HCT116 (cell line): ENCODE data around the gene FBN1. TPM values are rescaled to one million over a fixed set of nuclear protein-coding genes. Genes with fewer than 3 reads are reported as not detected.

Experiments
- ATAC-seq: fragments of 200-7000 bp; cut with Tn5 transposase; 2 replicates; pipeline ENCODE4 v1.9.1; 2020; ENCODE audit warnings: mild to moderate bottlenecking, moderate library complexity
- BruUV-seq: library from RNA; stranded (reverse); fragments of 400-500 nt; replicated peaks from 2 replicates; lab custom pipeline; 2021; lab: Mats Ljungman, UMichigan
- CTCF ChIA-PET: fragments of 300-600 bp; sonication (Branson Sonifier 250); formaldehyde crosslinking; loops from one replicate; lab custom pipeline; 2021; ENCODE audit warnings: antibody characterized with exemption; lab: Charles Lee
- POLR2A ChIA-PET: fragments of 300-600, 350-600 bp; sonication (Branson Sonifier 250); formaldehyde crosslinking; loops from one replicate; lab custom pipeline; 2021; ENCODE audit warnings: antibody characterized with exemption; lab: Charles Lee
- RAD21 ChIA-PET, 2 experiments: fragments of 300-600 bp; sonication (Branson Sonifier 250); formaldehyde crosslinking; loops; one replicate each; lab custom pipeline; 2023; ENCODE audit warnings: low total read pairs in 2 of 2; ENCODE audit not compliant: uncharacterized antibody in 2 of 2, unreplicated experiment in 2 of 2, low non-redundant PET in 1 of 2; lab: Charles Lee
- DNase-seq: peaks from one replicate; pipeline ENCODE4 v3.0.0-alpha.2; 2010; ENCODE audit warnings: low read depth, low spot score
- H2AFZ ChIP-seq: fragments of 200-600 bp; shearing (Covaris generic), sonication (generic); 2 replicates; pipeline ENCODE4 v1.6.1; 2017; ENCODE audit warnings: low read depth, mixed run types, mixed read lengths, antibody characterized with exemption, low read length; ENCODE audit not compliant: poor library complexity, severe bottlenecking
- H3K27ac ChIP-seq: 2 replicates; pipeline ENCODE4 v1.5.1; 2012; ENCODE audit warnings: low read depth, low read length
- H3K27me3 ChIP-seq: fragments of 200-600 bp; sonication (generic); 2 replicates; pipeline ENCODE4 v1.6.1; 2016; ENCODE audit warnings: mixed run types, low read length, mixed read lengths; ENCODE audit not compliant: insufficient read depth
- H3K36me3 ChIP-seq, 2 experiments: fragments of 200-500 bp in 1 of 2; fragments of 200-600 bp in 1 of 2; sonication (Bioruptor generic) in 1 of 2; sonication (generic) in 1 of 2; 2 replicates each; pipeline versions ENCODE4 v1.5.1 to v1.6.1; 2014 to 2016; ENCODE audit warnings: low read length in 2 of 2, inconsistent platforms in 1 of 2, mixed read lengths in 1 of 2, mixed run types in 1 of 2; ENCODE audit not compliant: insufficient read depth in 2 of 2, control insufficient read depth in 1 of 2
- H3K4me1 ChIP-seq, 2 experiments: fragments of 200-600 bp in 1 of 2; sonication (generic) in 1 of 2; 2 replicates each; pipeline versions ENCODE4 v1.5.1 to v1.6.1; 2012 to 2017; ENCODE audit warnings: low read length in 2 of 2, inconsistent platforms in 1 of 2, mild to moderate bottlenecking in 1 of 2, mixed read lengths in 1 of 2, mixed run types in 1 of 2, moderate library complexity in 1 of 2; ENCODE audit not compliant: insufficient read depth in 2 of 2, control insufficient read depth in 1 of 2
- H3K4me2 ChIP-seq: fragments of 200-600 bp; sonication (generic); 2 replicates; pipeline ENCODE4 v1.6.1; 2017; ENCODE audit warnings: mixed run types, low read length, mixed read lengths
- H3K4me3 ChIP-seq, 2 experiments: fragments of 200-600 bp in 1 of 2; sonication (generic) in 1 of 2; replicated peaks in 1 of 2; 2 replicates each; pipeline ENCODE4 v1.5.1; 2011 to 2016; ENCODE audit warnings: low read length in 2 of 2, control low read depth in 1 of 2, low read depth in 1 of 2, mild to moderate bottlenecking in 1 of 2, mixed read lengths in 1 of 2, mixed run types in 1 of 2
- H3K79me2 ChIP-seq: fragments of 200-600 bp; sonication (generic); 2 replicates; pipeline ENCODE4 v1.6.1; 2017; ENCODE audit warnings: mild to moderate bottlenecking, mixed run types, low read length, moderate library complexity, mixed read lengths; ENCODE audit not compliant: insufficient read depth
- H3K9ac ChIP-seq: fragments of 200-600 bp; sonication (generic); 2 replicates; pipeline ENCODE4 v1.6.1; 2016; ENCODE audit warnings: low read length, mixed read lengths
- H3K9me2 ChIP-seq: fragments of 200-600 bp; sonication (generic), shearing (Covaris generic); 2 replicates; pipeline ENCODE4 v1.6.1; 2017; ENCODE audit warnings: mixed run types, mild to moderate bottlenecking, moderate library complexity; ENCODE audit not compliant: insufficient read depth
- H3K9me3 ChIP-seq, 2 experiments: fragments of 200-500 bp in 1 of 2; fragments of 200-600 bp in 1 of 2; sonication (Bioruptor generic) in 1 of 2; sonication (generic) in 1 of 2; 2 replicates each; pipeline ENCODE4 v1.6.1; 2014 to 2017; ENCODE audit warnings: low read length in 2 of 2, mixed read lengths in 2 of 2, inconsistent platforms in 1 of 2, low read depth in 1 of 2, mild to moderate bottlenecking in 1 of 2, mixed run types in 1 of 2, moderate library complexity in 1 of 2; ENCODE audit not compliant: control insufficient read depth in 1 of 2, insufficient read depth in 1 of 2
- H4K20me1 ChIP-seq: fragments of 200-600 bp; sonication (generic), shearing (Covaris generic); 2 replicates; pipeline ENCODE4 v1.6.1; 2017; ENCODE audit warnings: mixed run types, mild to moderate bottlenecking, moderate library complexity; ENCODE audit not compliant: insufficient read depth
- CTCF ChIP-seq, 3 experiments: fragments of 200-600 bp in 1 of 3; sonication (generic) in 1 of 3; IDR thresholded peaks in 2 of 3; conservative IDR thresholded peaks in 1 of 3; 2 replicates each; pipeline ENCODE4 v1.5.1; 2012 to 2017; ENCODE audit warnings: low read depth in 2 of 3, low read length in 2 of 3, antibody characterized with exemption in 1 of 3, borderline replicate concordance in 1 of 3, control low read depth in 1 of 3, mild to moderate bottlenecking in 1 of 3, mixed read lengths in 1 of 3, mixed run types in 1 of 3, moderate library complexity in 1 of 3; ENCODE audit not compliant: insufficient read depth in 1 of 3
- EGR1 ChIP-seq: IDR thresholded peaks from 2 replicates; pipeline ENCODE4 v1.6.1; 2012; ENCODE audit warnings: low read depth
- EZH2 ChIP-seq: fragments of 200-600 bp; sonication (generic); IDR thresholded peaks from 2 replicates; pipeline ENCODE4 v1.6.1; 2017; ENCODE audit warnings: antibody characterized with exemption, mixed run types
- EZH2phosphoT487 ChIP-seq: fragments of 200-600 bp; IDR thresholded peaks from 2 replicates; pipeline ENCODE4 v1.6.1; 2018; ENCODE audit warnings: antibody characterized with exemption, borderline replicate concordance
- JUND ChIP-seq: IDR thresholded peaks from 2 replicates; pipeline ENCODE4 v1.6.1; 2012
- POLR2A ChIP-seq: IDR thresholded peaks from 2 replicates; pipeline ENCODE4 v1.7.0; 2011; ENCODE audit warnings: borderline replicate concordance; ENCODE audit not compliant: insufficient read depth, insufficient read length; ENCODE audit errors: extremely low read depth
- RAD21 ChIP-seq: IDR thresholded peaks from 2 replicates; pipeline ENCODE4 v1.6.1; 2012; ENCODE audit warnings: low read depth, mild to moderate bottlenecking
- SIN3A ChIP-seq: IDR thresholded peaks from 2 replicates; pipeline ENCODE4 v1.6.1; 2012; ENCODE audit warnings: low read depth
- TCF7L2 ChIP-seq: IDR thresholded peaks from 2 replicates; pipeline ENCODE4 v1.7.0; 2011; ENCODE audit warnings: borderline replicate concordance, inconsistent platforms; ENCODE audit not compliant: insufficient read depth, insufficient read length; ENCODE audit errors: extremely low read depth
- ZBTB33 ChIP-seq: IDR thresholded peaks from 2 replicates; pipeline ENCODE4 v1.6.1; 2011; ENCODE audit warnings: mild to moderate bottlenecking, low read length, moderate library complexity; ENCODE audit not compliant: insufficient replicate concordance; ENCODE audit errors: extremely low read depth
- intact Hi-C: fragments of 100-400 bp; cut with micrococcal nuclease; formaldehyde crosslinking; loops from 2 replicates; pipeline ENCODE4 v1.10.0; 2022
- total RNA-seq: library from RNA; stranded (reverse); gene quantifications from one replicate; pipeline ENCODE4 v1.2.1, GENCODE V29; 2021; ENCODE audit not compliant: unreplicated experiment

FBN1 gene
- total RNA-seq, 1 experiment from 2014 or later: 1.7 TPM

GRCh38 chr15:48451241-48451640 lies 194.3 kb downstream of the FBN1 start:
- RAD21 ChIA-PET: no interaction called here
- H3K4me3 ChIP-seq: no peak overlapping the region

More at GRCh38 chr15:48451241-48451640, 194.3 kb downstream of the FBN1 start:
- no peak for TF ChIP-seq CTCF (IDR thresholded peaks at IDR 0.05 in 2 of 3, conservative IDR thresholded peaks at IDR 0.05 in 1 of 3; ENCODE audit: borderline replicate concordance in 1 of 3, insufficient read depth in 1 of 3, low read depth in 2 of 3, low read length in 2 of 3)
- no peak for TF ChIP-seq POLR2A
- TF ChIP-seq EZH2: no peak
- TF ChIP-seq SIN3A: no peak
- TF ChIP-seq ZBTB33: no peak
- TF ChIP-seq TCF7L2: no peak
- TF ChIP-seq JUND: no peak
- no peak for TF ChIP-seq EGR1
- TF ChIP-seq RAD21: no peak
- TF ChIP-seq EZH2phosphoT487: no peak
- Histone ChIP-seq H3K36me3 (no peaks in the 10 kb centered on the region), H3K4me2 (peak overlapping the region; percentile 41), H3K9me3 (no peaks in the 10 kb centered on the region), H3K9ac (no peak overlapping the region), H3K27me3 (no peaks in the 10 kb centered on the region), H3K4me1 (peaks cover 17 to 38% of the 10 kb centered on the region in 2 experiments), H3K27ac (no peak overlapping the region), H3K9me2 (no peaks in the 10 kb centered on the region), H2AFZ (no peak overlapping the region), H3K79me2 (no peaks in the 10 kb centered on the region), H4K20me1 (no peaks in the 10 kb centered on the region)
- ChIA-PET POLR2A (no interaction called here), CTCF (no interaction called here)
- ATAC-seq: no peak
- DNase-seq: no peak
- no TSS peak for BruUV-seq
- intact Hi-C loops: no loop called here
